NT2/D1 (cell line): ENCODE data around the gene IL26.

Experiments used
- SUZ12 ChIP-seq: IDR thresholded peaks from 2 replicates; pipeline ENCODE4 v1.6.1; 2011; ENCODE audit not compliant: insufficient read length, insufficient read depth; ENCODE audit errors: extremely low read depth
- YY1 ChIP-seq: IDR thresholded peaks from 2 replicates; pipeline ENCODE4 v1.6.1; 2011; ENCODE audit not compliant: insufficient read length, insufficient read depth
- ZNF274 ChIP-seq: IDR thresholded peaks from 2 replicates; pipeline ENCODE4 v1.6.1; 2011; ENCODE audit warnings: mild to moderate bottlenecking, low read depth, low read length

GRCh38 chr12:68154779-68155178, 70.8 kb downstream of the IL26 start:
- no peak for TF ChIP-seq YY1
- TF ChIP-seq ZNF274, result no peak
- TF ChIP-seq SUZ12, result no peak
